Measurements from ENCODE around the gene MMD.
"Not testable (repeated sequence)": the region's sequence is repeated elsewhere in the genome, so short reads cannot be mapped to it uniquely, and the experiment has no call there.

Gene MMD

GRCh38 chr17:55407641-55408566, 13.7 kb downstream of the MMD start:
- TF ChIP-seq NFRKB (IDR thresholded peaks at IDR 0.05) (no peak), LEF1 (IDR thresholded peaks at IDR 0.05; ENCODE audit: borderline replicate concordance) (no peak), ARNT (IDR thresholded peaks at IDR 0.05) (no peak), FOXK2 (IDR thresholded peaks at IDR 0.05) (no peak), TARDBP (IDR thresholded peaks at IDR 0.05) (no peak), FOXA1 (IDR thresholded peaks at IDR 0.05) (no peak), SP1 (IDR thresholded peaks at IDR 0.05) (no peak)
- ChIA-PET POLR2A (no interaction called here), CTCF (no interaction called here)
- no peak for DNase-seq (ENCODE audit: extremely low spot score)

DNA sequence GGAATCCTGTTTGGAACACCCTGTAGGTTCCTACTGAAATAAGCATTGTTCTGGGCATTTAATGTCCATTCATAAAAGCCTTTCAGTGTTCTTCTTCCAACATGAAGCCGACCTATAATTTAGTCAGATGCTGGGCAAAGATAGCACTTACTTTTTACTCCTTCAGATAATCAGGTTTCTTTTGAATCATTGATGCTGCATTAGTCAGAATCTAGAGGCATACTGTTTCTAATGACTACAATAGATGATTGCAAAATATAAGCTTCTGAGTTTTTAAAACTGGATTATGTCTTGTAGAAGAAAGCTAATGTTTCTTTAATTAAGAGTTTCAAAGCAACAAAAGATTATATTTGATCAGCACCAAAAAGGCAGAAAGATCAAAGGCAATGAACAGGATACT, 16.0 kb downstream of the MMD start:
- POLR2A ChIA-PET, result interaction anchor here (1.1 kb wide), 1 partner anchor 16 kb away, joined by 3 read pairs; the partner anchor contains the start of gene MMD
- no peak for DNase-seq (ENCODE audit: extremely low spot score)
- no peak for TF ChIP-seq ELF4 (IDR thresholded peaks at IDR 0.05)
- TF ChIP-seq FOXM1 (IDR thresholded peaks at IDR 0.05; ENCODE audit: borderline replicate concordance), result no peak
- no peak for TF ChIP-seq FOXK2 (IDR thresholded peaks at IDR 0.05)
- no peak for TF ChIP-seq SP1 (IDR thresholded peaks at IDR 0.05)
- no peak for TF ChIP-seq ZNF384 (IDR thresholded peaks at IDR 0.05)
- TF ChIP-seq CTBP1 (IDR thresholded peaks at IDR 0.05; ENCODE audit: borderline replicate concordance), result no peak
- no peak for TF ChIP-seq L3MBTL2 (conservative IDR thresholded peaks at IDR 0.05)
- TF ChIP-seq HDGF (IDR thresholded peaks at IDR 0.05; ENCODE audit: borderline replicate concordance), result no peak
- TF ChIP-seq TARDBP (IDR thresholded peaks at IDR 0.05), result no peak
- TF ChIP-seq LEF1 (IDR thresholded peaks at IDR 0.05; ENCODE audit: borderline replicate concordance), result no peak
- no peak for TF ChIP-seq ARNT (IDR thresholded peaks at IDR 0.05)
- TF ChIP-seq FOXA1 (IDR thresholded peaks at IDR 0.05), result no peak
- no peak for TF ChIP-seq SUZ12 (IDR thresholded peaks at IDR 0.05)
- TF ChIP-seq, protein P1, sequence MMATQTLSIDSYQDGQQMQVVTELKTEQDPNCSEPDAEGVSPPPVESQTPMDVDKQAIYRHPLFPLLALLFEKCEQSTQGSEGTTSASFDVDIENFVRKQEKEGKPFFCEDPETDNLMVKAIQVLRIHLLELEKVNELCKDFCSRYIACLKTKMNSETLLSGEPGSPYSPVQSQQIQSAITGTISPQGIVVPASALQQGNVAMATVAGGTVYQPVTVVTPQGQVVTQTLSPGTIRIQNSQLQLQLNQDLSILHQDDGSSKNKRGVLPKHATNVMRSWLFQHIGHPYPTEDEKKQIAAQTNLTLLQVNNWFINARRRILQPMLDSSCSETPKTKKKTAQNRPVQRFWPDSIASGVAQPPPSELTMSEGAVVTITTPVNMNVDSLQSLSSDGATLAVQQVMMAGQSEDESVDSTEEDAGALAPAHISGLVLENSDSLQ (IDR thresholded peaks at IDR 0.05), result no peak
- TF ChIP-seq BHLHE40 (IDR thresholded peaks at IDR 0.05; ENCODE audit: borderline replicate concordance), result no peak
- no peak for TF ChIP-seq NFRKB (IDR thresholded peaks at IDR 0.05)
- CTCF ChIA-PET, result interaction anchor here (0.6 kb wide), 1 partner anchor 32 kb away, joined by 3 read pairs; no protein-coding TSS in a partner anchor

- POLR2A ChIA-PET; DNase-seq (ENCODE audit: extremely low spot score): not testable (repeated sequence)
Observed at GRCh38 chr17:55404197-55404596, 17.4 kb downstream of the MMD start.

DNA sequence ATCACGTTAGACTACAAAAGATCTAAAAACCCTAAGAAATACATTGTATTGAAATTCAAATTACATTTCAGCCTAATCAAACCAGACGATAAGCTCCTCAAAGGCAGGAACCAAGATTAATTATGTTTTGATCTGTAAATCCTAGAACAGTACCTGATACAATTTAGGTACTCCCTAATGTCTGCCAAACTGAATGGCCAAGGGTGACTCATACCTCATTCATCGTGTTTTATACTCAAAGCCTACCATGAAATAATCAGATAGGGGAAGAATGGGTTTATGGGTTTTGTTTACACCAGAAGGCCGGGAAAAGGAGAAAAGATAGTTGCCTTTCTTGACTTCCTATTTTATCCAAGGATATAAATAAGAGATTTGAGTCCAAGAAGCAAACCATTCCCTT, 19.3 kb downstream of the MMD start:
- DNase-seq (ENCODE audit: extremely low spot score), result no peak
- ChIA-PET CTCF (no interaction called here), POLR2A (no interaction called here)
- no peak for TF ChIP-seq LEF1 (IDR thresholded peaks at IDR 0.05; ENCODE audit: borderline replicate concordance)
- TF ChIP-seq ELF4 (IDR thresholded peaks at IDR 0.05), result no peak
- TF ChIP-seq SP1 (IDR thresholded peaks at IDR 0.05), result no peak
- TF ChIP-seq CTBP1 (IDR thresholded peaks at IDR 0.05; ENCODE audit: borderline replicate concordance), result no peak
- TF ChIP-seq L3MBTL2 (conservative IDR thresholded peaks at IDR 0.05), result no peak
- TF ChIP-seq, protein P1 (IDR thresholded peaks at IDR 0.05), result no peak
- TF ChIP-seq ARNT (IDR thresholded peaks at IDR 0.05), result no peak
- no peak for TF ChIP-seq ZNF384 (IDR thresholded peaks at IDR 0.05)
- TF ChIP-seq FOXA1 (IDR thresholded peaks at IDR 0.05), result no peak
- no peak for TF ChIP-seq TARDBP (IDR thresholded peaks at IDR 0.05)
- TF ChIP-seq FOXK2 (IDR thresholded peaks at IDR 0.05), result no peak

More at GRCh38 chr17:55404197-55404596, 17.4 kb downstream of the MMD start:
- CTCF ChIA-PET, result not testable (repeated sequence)

DNA sequence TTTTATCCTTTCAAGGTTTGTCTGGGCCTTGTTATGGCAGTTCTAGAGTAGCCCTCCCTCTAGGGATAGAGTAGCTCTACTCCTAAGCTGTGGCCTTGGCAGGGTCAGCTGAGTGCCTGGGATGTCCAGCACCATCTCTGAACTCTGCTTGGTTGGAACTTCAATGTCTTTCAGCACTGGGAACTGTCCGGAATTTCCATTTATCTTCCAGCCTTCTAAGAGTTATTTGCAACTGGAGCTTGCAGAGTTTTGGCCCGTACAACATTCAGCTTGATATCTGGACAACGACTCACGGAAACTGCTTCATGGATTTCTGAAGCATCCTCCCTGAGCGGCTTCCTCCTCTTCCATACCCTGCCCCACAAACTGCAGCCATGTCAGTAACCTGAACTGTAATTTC, 22.9 kb downstream of the MMD start:
- no peak for DNase-seq (ENCODE audit: extremely low spot score)
- TF ChIP-seq, protein P1 (IDR thresholded peaks at IDR 0.05), result no peak
- no peak for TF ChIP-seq SUZ12 (IDR thresholded peaks at IDR 0.05)
- no peak for TF ChIP-seq FOXK2 (IDR thresholded peaks at IDR 0.05)
- TF ChIP-seq HDGF (IDR thresholded peaks at IDR 0.05; ENCODE audit: borderline replicate concordance), result no peak
- TF ChIP-seq ARNT (IDR thresholded peaks at IDR 0.05), result no peak
- no peak for TF ChIP-seq ELF4 (IDR thresholded peaks at IDR 0.05)
- TF ChIP-seq BHLHE40 (IDR thresholded peaks at IDR 0.05; ENCODE audit: borderline replicate concordance), result no peak
- TF ChIP-seq TARDBP (IDR thresholded peaks at IDR 0.05), result no peak
- TF ChIP-seq L3MBTL2 (conservative IDR thresholded peaks at IDR 0.05), result no peak
- TF ChIP-seq FOXA1 (IDR thresholded peaks at IDR 0.05), result no peak
- TF ChIP-seq FOXM1 (IDR thresholded peaks at IDR 0.05; ENCODE audit: borderline replicate concordance), result no peak
- TF ChIP-seq CTBP1 (IDR thresholded peaks at IDR 0.05; ENCODE audit: borderline replicate concordance), result no peak
- no peak for TF ChIP-seq ZNF384 (IDR thresholded peaks at IDR 0.05)
- TF ChIP-seq SP1 (IDR thresholded peaks at IDR 0.05), result no peak
- no peak for TF ChIP-seq NFRKB (IDR thresholded peaks at IDR 0.05)
- no peak for TF ChIP-seq LEF1 (IDR thresholded peaks at IDR 0.05; ENCODE audit: borderline replicate concordance)
- POLR2A ChIA-PET, result no interaction called here
- CTCF ChIA-PET, result no interaction called here

DNA sequence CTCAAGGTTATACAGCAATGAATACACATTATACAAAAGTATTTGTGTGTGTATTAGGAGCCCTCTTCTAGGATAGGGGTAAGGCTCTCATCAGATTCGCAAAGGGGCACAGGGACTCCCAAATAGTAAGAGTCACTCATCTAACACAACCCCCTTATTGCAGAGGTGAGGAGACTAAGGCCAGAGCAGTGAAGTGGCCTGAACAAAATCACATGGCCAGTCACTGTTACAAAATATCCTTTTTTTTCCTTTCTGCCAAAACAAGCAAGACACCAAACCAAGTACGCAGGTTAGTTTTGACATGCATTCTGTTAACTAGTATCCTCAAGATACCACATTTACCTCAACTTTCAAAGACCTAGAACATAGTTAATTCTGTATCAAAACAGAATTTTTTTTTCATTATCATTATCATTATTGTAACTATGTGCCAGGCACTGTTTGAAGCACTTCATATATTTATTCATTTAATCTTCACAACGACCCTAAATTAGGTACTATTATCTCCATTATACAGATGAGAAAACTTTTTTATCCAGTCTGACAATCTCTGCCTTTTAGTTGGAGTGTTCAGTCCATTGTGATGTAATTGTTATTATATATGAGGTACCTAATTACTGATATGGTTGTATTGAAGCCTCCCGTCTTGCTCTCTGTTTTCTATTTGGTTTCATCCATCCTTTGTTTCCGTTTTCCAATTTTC, 25.7 kb downstream of the MMD start:
- POLR2A ChIA-PET, result no interaction called here
- DNase-seq (ENCODE audit: extremely low spot score), result no peak
- CTCF ChIA-PET, result no interaction called here
- no peak for TF ChIP-seq BHLHE40 (IDR thresholded peaks at IDR 0.05; ENCODE audit: borderline replicate concordance)
- TF ChIP-seq SP1 (IDR thresholded peaks at IDR 0.05), result no peak
- TF ChIP-seq ZNF384 (IDR thresholded peaks at IDR 0.05), result no peak
- TF ChIP-seq L3MBTL2 (conservative IDR thresholded peaks at IDR 0.05), result no peak
- TF ChIP-seq, protein P1 (IDR thresholded peaks at IDR 0.05), result no peak
- no peak for TF ChIP-seq HDGF (IDR thresholded peaks at IDR 0.05; ENCODE audit: borderline replicate concordance)
- no peak for TF ChIP-seq ELF4 (IDR thresholded peaks at IDR 0.05)
